RPMI7951 (cell line): ENCODE results near the gene PRIMPOL. TPM values are rescaled to one million over a fixed set of nuclear protein-coding genes. Genes with fewer than 3 reads are reported as not detected.
"Not testable (repeated sequence)": the region's sequence is repeated elsewhere in the genome, so short reads cannot be mapped to it uniquely, and the experiment has no call there.

Source experiments
- DNase-seq: peaks from one replicate; pipeline ENCODE4 v3.0.0-alpha.2; 2012; ENCODE audit warnings: low read depth
- total RNA-seq: library from RNA; depleted of rRNA; stranded (reverse); fragments of >200 nt; shearing (Covaris generic); gene quantifications from 2 replicates; pipeline ENCODE4 v1.2.3, GENCODE V29; 2014; rRNA removed

The PRIMPOL gene
- total RNA-seq, 1 experiment from 2014 or later = 23.7 TPM

- no peak for DNase-seq
Measured at GRCh38 chr4:184712322-184712721, 62.8 kb downstream of the PRIMPOL start.

- DNase-seq = no peak
Measured at GRCh38 chr4:184713887-184714286, 64.3 kb downstream of the PRIMPOL start.

- DNase-seq = no peak
Measured at GRCh38 chr4:184715526-184715925, 66.0 kb downstream of the PRIMPOL start.

GRCh38 chr4:184719407-184719806 is 69.9 kb downstream of the PRIMPOL start:
- DNase-seq = no peak

- no peak for DNase-seq
Measured at GRCh38 chr4:184721254-184721653, 71.7 kb downstream of the PRIMPOL start.

GRCh38 chr4:184722798-184723197 is 73.3 kb downstream of the PRIMPOL start:
- no peak for DNase-seq

- no peak for DNase-seq
Measured at GRCh38 chr4:184727430-184727829, 77.9 kb downstream of the PRIMPOL start.

- peak; percentile 9 for DNase-seq
Measured at GRCh38 chr4:184728858-184729257, 79.3 kb downstream of the PRIMPOL start.

GRCh38 chr4:184729946-184730345 is 80.4 kb downstream of the PRIMPOL start:
- DNase-seq = no peak

- DNase-seq = no peak
Measured at GRCh38 chr4:184731056-184731455, 81.5 kb downstream of the PRIMPOL start.

GRCh38 chr4:184732126-184732525 is 82.6 kb downstream of the PRIMPOL start:
- DNase-seq = peak; percentile 21

GRCh38 chr4:184733654-184734524 is 84.4 kb downstream of the PRIMPOL start, which contains the start of gene CENPU:
CENPU (minus strand) TSS chr4:184734096; CDS start chr4:184734062, 34 bp downstream.
- peak; percentile 97 for DNase-seq

GRCh38 chr4:184734758-184735157 is 85.2 kb downstream of the PRIMPOL start:
- no peak for DNase-seq

- DNase-seq = not testable (repeated sequence)
Measured at GRCh38 chr4:184739575-184739974, 90.0 kb downstream of the PRIMPOL start.

GRCh38 chr4:184740980-184741391 is 91.4 kb downstream of the PRIMPOL start:
- DNase-seq = no peak

GRCh38 chr4:184741651-184742050 is 92.1 kb downstream of the PRIMPOL start:
- not testable (repeated sequence) for DNase-seq

GRCh38 chr4:184743650-184744049 is 94.1 kb downstream of the PRIMPOL start:
- DNase-seq = no peak

- no peak for DNase-seq
Measured at GRCh38 chr4:184744236-184744635, 94.7 kb downstream of the PRIMPOL start.

Other genes with a start within 250 kb of the PRIMPOL start
- 24.9 and 43.3 TPM in 2 replicates for gene IRF2, start 175.2 kb upstream of the PRIMPOL start, total RNA-seq
- 50.8 and 56.1 TPM in 2 replicates for gene CASP3, start 291 bp upstream of the PRIMPOL start, total RNA-seq
- gene CENPU, start 84.4 kb downstream of the PRIMPOL start, total RNA-seq = 77.7 and 93.6 TPM in 2 replicates
- gene ACSL1, start 176.2 kb downstream of the PRIMPOL start, total RNA-seq = 26.4 and 34.7 TPM in 2 replicates